Measurements from ENCODE around the gene AP2A2.

AP2A2 gene

GRCh38 chr11:1044160-1044559 is 118.5 kb downstream of the AP2A2 start:
- TF ChIP-seq GATA3 (IDR thresholded peaks at IDR 0.05; ENCODE audit: low read depth, low read length), result no peak
- no peak for TF ChIP-seq GATA2 (IDR thresholded peaks at IDR 0.05; ENCODE audit: low read depth, low read length)

GRCh38 chr11:1047595-1048156 is 122.0 kb downstream of the AP2A2 start:
- TF ChIP-seq GATA3 (IDR thresholded peaks at IDR 0.05; ENCODE audit: low read depth, low read length), result no peak
- TF ChIP-seq GATA2 (IDR thresholded peaks at IDR 0.05; ENCODE audit: low read depth, low read length), result no peak

- TF ChIP-seq GATA2 (IDR thresholded peaks at IDR 0.05; ENCODE audit: low read depth, low read length) (no peak), GATA3 (IDR thresholded peaks at IDR 0.05; ENCODE audit: low read depth, low read length) (no peak)
These were observed 122.9 kb downstream of the AP2A2 start for GRCh38 chr11:1048375-1049070.

- no peak for TF ChIP-seq GATA2 (IDR thresholded peaks at IDR 0.05; ENCODE audit: low read depth, low read length)
- TF ChIP-seq GATA3 (IDR thresholded peaks at IDR 0.05; ENCODE audit: low read depth, low read length), result no peak
These were observed 123.4 kb downstream of the AP2A2 start for GRCh38 chr11:1049071-1049405.

GRCh38 chr11:1049431-1049891 is 123.8 kb downstream of the AP2A2 start:
- TF ChIP-seq GATA3 (IDR thresholded peaks at IDR 0.05; ENCODE audit: low read depth, low read length) (no peak), GATA2 (IDR thresholded peaks at IDR 0.05; ENCODE audit: low read depth, low read length) (no peak)

- TF ChIP-seq GATA2 (IDR thresholded peaks at IDR 0.05; ENCODE audit: low read depth, low read length) (no peak), GATA3 (IDR thresholded peaks at IDR 0.05; ENCODE audit: low read depth, low read length) (no peak)
These were observed 124.4 kb downstream of the AP2A2 start for GRCh38 chr11:1049911-1050580.

GRCh38 chr11:1050581-1051355 is 125.1 kb downstream of the AP2A2 start:
- TF ChIP-seq GATA3 (IDR thresholded peaks at IDR 0.05; ENCODE audit: low read depth, low read length) (no peak), GATA2 (IDR thresholded peaks at IDR 0.05; ENCODE audit: low read depth, low read length) (no peak)

- no peak for TF ChIP-seq GATA3 (IDR thresholded peaks at IDR 0.05; ENCODE audit: low read depth, low read length)
- no peak for TF ChIP-seq GATA2 (IDR thresholded peaks at IDR 0.05; ENCODE audit: low read depth, low read length)
These were observed 125.9 kb downstream of the AP2A2 start for GRCh38 chr11:1051356-1052132.

GRCh38 chr11:1052133-1053011 is 126.7 kb downstream of the AP2A2 start:
- no peak for TF ChIP-seq GATA3 (IDR thresholded peaks at IDR 0.05; ENCODE audit: low read depth, low read length)
- TF ChIP-seq GATA2 (IDR thresholded peaks at IDR 0.05; ENCODE audit: low read depth, low read length), result no peak

- TF ChIP-seq GATA2 (IDR thresholded peaks at IDR 0.05; ENCODE audit: low read depth, low read length), result no peak
- no peak for TF ChIP-seq GATA3 (IDR thresholded peaks at IDR 0.05; ENCODE audit: low read depth, low read length)
These were observed 127.6 kb downstream of the AP2A2 start for GRCh38 chr11:1053121-1053901.

GRCh38 chr11:1054143-1055108 is 128.8 kb downstream of the AP2A2 start:
- TF ChIP-seq GATA3 (IDR thresholded peaks at IDR 0.05; ENCODE audit: low read depth, low read length) (no peak), GATA2 (IDR thresholded peaks at IDR 0.05; ENCODE audit: low read depth, low read length) (no peak)

Data from SH-SY5Y (cell line).